Mesendoderm (in vitro differentiated cells): ENCODE measurements around the gene DMD.
A peak's percentile ranks its signal among the peaks of the same experiment; 100 is the strongest.

Experiments used
- DNase-seq: peaks from one replicate; pipeline ENCODE4 v3.0.0; 2013
- H2AK5ac ChIP-seq: 2 replicates; pipeline ENCODE4 v1.6.1; 2013; ENCODE audit warnings: low read length, inconsistent platforms
- H2BK120ac ChIP-seq: 2 replicates; pipeline ENCODE4 v1.6.1; 2013; ENCODE audit warnings: low read depth, mild to moderate bottlenecking, low read length, moderate library complexity, mixed read lengths
- H2BK15ac ChIP-seq: replicated peaks from 2 replicates; pipeline ENCODE4 v1.6.1; 2013; ENCODE audit warnings: low read depth, mild to moderate bottlenecking, moderate library complexity
- H2BK5ac ChIP-seq: 2 replicates; pipeline ENCODE4 v1.6.1; 2013; ENCODE audit warnings: low read length, inconsistent platforms
- H3K18ac ChIP-seq: 2 replicates; pipeline ENCODE4 v1.6.1; 2013; ENCODE audit warnings: mild to moderate bottlenecking, low read length, mixed read lengths
- H3K23ac ChIP-seq: one replicate; pipeline ENCODE4 v1.6.1; 2013; ENCODE audit warnings: low read length
- H3K27ac ChIP-seq: 2 replicates; pipeline ENCODE4 v1.5.1; 2013; ENCODE audit warnings: low read depth, mild to moderate bottlenecking, inconsistent platforms, low read length, moderate library complexity
- H3K27me3 ChIP-seq: 2 replicates; pipeline ENCODE4 v1.6.1; 2013; ENCODE audit warnings: low read length, control low read depth, mild to moderate bottlenecking, inconsistent platforms; ENCODE audit not compliant: insufficient read depth, poor library complexity
- H3K36me3 ChIP-seq: 2 replicates; pipeline ENCODE4 v1.6.1; 2013; ENCODE audit warnings: low read length, inconsistent platforms; ENCODE audit not compliant: control insufficient read depth, insufficient read depth
- H3K4ac ChIP-seq: one replicate; pipeline ENCODE4 v1.6.1; 2013; ENCODE audit warnings: low read depth, mild to moderate bottlenecking, low read length, moderate library complexity
- H3K4me1 ChIP-seq: 2 replicates; pipeline ENCODE4 v1.6.1; 2013; ENCODE audit warnings: low read depth, low read length, inconsistent platforms; ENCODE audit not compliant: control insufficient read depth
- H3K4me2 ChIP-seq: 2 replicates; pipeline ENCODE4 v1.6.1; 2013; ENCODE audit warnings: low read length
- H3K4me3 ChIP-seq: 2 replicates; pipeline ENCODE4 v1.5.1; 2013; ENCODE audit warnings: mild to moderate bottlenecking, low read length
- H3K56ac ChIP-seq: one replicate; pipeline ENCODE4 v1.6.1; 2013; ENCODE audit warnings: low read length
- H3K79me1 ChIP-seq: 2 replicates; pipeline ENCODE4 v1.6.1; 2013; ENCODE audit warnings: low read length, inconsistent platforms
- H3K79me2 ChIP-seq: 2 replicates; pipeline ENCODE4 v1.6.1; 2013; ENCODE audit warnings: mild to moderate bottlenecking, low read length; ENCODE audit not compliant: control insufficient read depth, insufficient read depth
- H3K9ac ChIP-seq: 2 replicates; pipeline ENCODE4 v1.6.1; 2013; ENCODE audit warnings: low read length, inconsistent platforms
- H4K5ac ChIP-seq: one replicate; pipeline ENCODE4 v1.6.1; 2013; ENCODE audit warnings: low read length
- H4K8ac ChIP-seq: one replicate; pipeline ENCODE4 v1.6.1; 2013; ENCODE audit warnings: low read depth, mild to moderate bottlenecking, control low read depth, low read length, moderate library complexity
- WGBS: extraction: QIAGEN DNeasy Blood & Tissue Kit; methylation state at CpG from one replicate; pipeline ENCODE4 v1.1.7; 2013; ENCODE audit warnings: low lambda C conversion rate, missing lambda C conversion rate; ENCODE audit not compliant: insufficient coverage; ENCODE audit errors: extremely low coverage; 5-methylcytosine and 5-hydroxymethylcytosine counted together

The DMD gene

DNA sequence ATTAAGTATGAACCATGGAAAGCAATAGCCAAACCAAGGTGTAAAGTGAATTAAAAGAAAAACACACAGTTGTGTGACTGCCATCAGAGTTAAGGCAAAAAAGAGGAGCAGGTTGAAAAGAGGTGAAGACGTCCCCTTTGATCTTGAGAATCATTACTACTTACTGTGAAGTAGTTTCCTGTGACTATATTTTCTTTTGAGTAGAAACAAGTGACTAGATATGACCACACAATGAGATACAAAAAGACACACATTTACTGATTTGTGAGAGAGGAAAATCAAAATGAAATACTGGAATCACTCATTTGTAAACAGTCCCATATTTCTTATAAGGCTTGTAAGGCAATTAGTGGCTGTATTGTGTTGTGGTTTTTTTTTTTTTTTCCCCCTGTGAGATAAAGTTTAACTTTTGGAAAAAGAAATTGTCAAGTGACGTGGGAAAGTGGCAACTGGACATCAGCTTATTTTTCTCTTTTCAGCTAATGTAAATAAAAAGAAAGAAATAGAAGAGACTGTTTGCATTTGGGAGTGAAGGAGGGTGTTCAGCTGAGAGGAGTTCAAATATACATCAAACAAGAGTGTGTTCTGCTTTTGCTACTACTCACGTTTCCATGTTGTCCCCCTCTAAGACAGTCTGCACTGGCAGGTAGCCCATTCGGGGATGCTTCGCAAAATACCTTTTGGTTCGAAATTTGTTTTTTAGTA is 2033.1 kb downstream of the DMD start:
- no peak overlapping the region for H3K27ac ChIP-seq

DNA sequence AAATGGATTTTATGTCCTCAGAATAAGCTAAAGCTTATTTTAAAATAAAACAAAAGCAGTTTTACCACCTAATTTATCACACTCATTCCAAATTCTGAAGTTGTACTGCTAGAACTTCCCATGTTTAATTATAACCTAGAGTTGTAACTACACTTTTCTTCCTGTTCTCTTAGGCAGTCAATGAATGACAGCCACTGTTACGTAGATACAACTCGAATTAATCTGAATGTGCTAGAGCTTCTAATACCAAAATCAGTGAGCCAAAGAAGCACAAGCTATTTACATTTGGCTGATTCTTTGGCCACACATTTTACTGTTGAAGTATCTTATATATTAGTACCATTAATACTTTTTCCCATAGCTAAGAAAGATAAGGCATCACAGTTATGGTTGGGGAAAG is 2040.6 kb downstream of the DMD start:
- Histone ChIP-seq H3K4me3 (no peak overlapping the region), H4K5ac (no peak overlapping the region), H3K27me3 (no peaks in the 10 kb centered on the region), H3K9ac (no peak overlapping the region), H3K18ac (no peak overlapping the region), H3K27ac (no peak overlapping the region), H2AK5ac (no peak overlapping the region), H3K4me2 (no peak overlapping the region), H3K23ac (no peak overlapping the region), H3K4me1 (no peaks in the 10 kb centered on the region), H3K79me2 (no peaks in the 10 kb centered on the region), H3K56ac (no peak overlapping the region), H3K36me3 (no peaks in the 10 kb centered on the region), H3K4ac (no peak overlapping the region), H3K79me1 (no peaks in the 10 kb centered on the region), H4K8ac (no peak overlapping the region), H2BK120ac (no peak overlapping the region), H2BK5ac (no peak overlapping the region), H2BK15ac (no peak overlapping the region)
- no peak for DNase-seq
- WGBS, result no CpG with 5 or more reads among the region's 2 CpGs

More for the DNA sequence above, 2033.1 kb downstream of the DMD start:
- H3K56ac ChIP-seq, result no peak overlapping the region
- H3K4me1 ChIP-seq, result no peaks in the 10 kb centered on the region
- H3K36me3 ChIP-seq, result no peaks in the 10 kb centered on the region
- no CpG with 5 or more reads among the region's 6 CpGs for WGBS
- H3K18ac ChIP-seq, result no peak overlapping the region
- no peak overlapping the region for H4K8ac ChIP-seq
- H3K23ac ChIP-seq, result no peak overlapping the region
- H3K79me2 ChIP-seq, result no peaks in the 10 kb centered on the region
- no peak overlapping the region for H3K4ac ChIP-seq
- no peak overlapping the region for H4K5ac ChIP-seq
- no peak overlapping the region for H3K9ac ChIP-seq
- H3K4me3 ChIP-seq, result no peak overlapping the region
- H2BK15ac ChIP-seq, result no peak overlapping the region
- no peak overlapping the region for H2AK5ac ChIP-seq
- H2BK5ac ChIP-seq, result no peak overlapping the region
- no peaks in the 10 kb centered on the region for H3K27me3 ChIP-seq
- no peaks in the 10 kb centered on the region for H3K79me1 ChIP-seq
- no peak for DNase-seq
- no peak overlapping the region for H2BK120ac ChIP-seq
- H3K4me2 ChIP-seq, result no peak overlapping the region

DNA sequence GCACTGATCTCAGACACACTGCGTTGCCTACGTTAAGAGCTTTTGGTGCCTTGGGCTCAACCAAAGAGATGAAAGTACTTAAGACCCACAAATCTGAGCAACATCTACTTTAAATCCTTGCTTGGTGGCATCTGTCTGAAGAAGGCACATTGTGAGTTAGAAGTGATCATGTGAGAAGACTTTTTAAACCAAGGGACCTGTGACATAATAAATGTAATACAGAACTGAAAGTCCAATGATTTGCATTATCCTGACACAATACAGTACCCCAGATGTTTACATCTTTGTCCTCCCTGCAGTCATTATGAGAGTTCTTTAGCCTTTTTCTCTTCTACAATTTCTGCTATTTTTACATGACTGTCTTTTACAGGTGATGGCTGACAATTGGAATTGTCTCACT is 2042.8 kb downstream of the DMD start:
- Histone ChIP-seq H3K36me3 (no peaks in the 10 kb centered on the region), H4K5ac (no peak overlapping the region), H2BK5ac (no peak overlapping the region), H3K4ac (no peak overlapping the region), H3K27ac (no peak overlapping the region), H2BK15ac (no peak overlapping the region), H3K18ac (no peak overlapping the region), H3K9ac (no peak overlapping the region), H4K8ac (no peak overlapping the region), H3K4me2 (no peak overlapping the region), H2BK120ac (no peak overlapping the region), H3K79me2 (no peaks in the 10 kb centered on the region), H3K4me1 (no peaks in the 10 kb centered on the region), H3K79me1 (no peaks in the 10 kb centered on the region), H3K56ac (no peak overlapping the region), H3K27me3 (no peaks in the 10 kb centered on the region), H3K4me3 (no peak overlapping the region), H2AK5ac (no peak overlapping the region), H3K23ac (no peak overlapping the region)
- no CpG with 5 or more reads among the region's 2 CpGs for WGBS
- DNase-seq, result no peak

DNA sequence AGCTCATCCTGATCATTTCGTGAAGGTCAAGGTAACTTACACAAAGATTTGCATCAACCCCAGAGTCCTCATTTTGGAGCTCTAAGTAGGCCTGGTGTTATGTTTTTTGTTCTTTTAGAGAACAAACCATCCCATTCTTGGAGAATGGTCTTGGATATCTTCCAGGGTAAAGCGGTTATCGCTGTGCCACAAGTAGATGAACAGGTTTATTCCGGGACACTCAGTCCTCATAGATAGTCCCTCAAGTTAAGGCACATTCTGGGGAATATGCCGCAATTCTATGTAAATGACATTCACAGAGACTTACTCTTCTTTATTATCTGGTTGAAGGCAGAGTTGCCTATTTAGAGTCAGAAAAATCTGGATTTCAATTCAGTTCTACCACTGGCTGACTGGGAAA is 2044.5 kb downstream of the DMD start:
- H3K79me2 ChIP-seq, result no peaks in the 10 kb centered on the region
- H3K4me1 ChIP-seq, result no peaks in the 10 kb centered on the region
- no peaks in the 10 kb centered on the region for H3K27me3 ChIP-seq
- H3K23ac ChIP-seq, result no peak overlapping the region
- H2BK5ac ChIP-seq, result no peak overlapping the region
- no peak overlapping the region for H3K4me2 ChIP-seq
- H4K8ac ChIP-seq, result no peak overlapping the region
- no peaks in the 10 kb centered on the region for H3K36me3 ChIP-seq
- no peak overlapping the region for H2BK15ac ChIP-seq
- no peak overlapping the region for H2BK120ac ChIP-seq
- H3K27ac ChIP-seq, result no peak overlapping the region
- no peak overlapping the region for H2AK5ac ChIP-seq
- no peak overlapping the region for H4K5ac ChIP-seq
- no peaks in the 10 kb centered on the region for H3K79me1 ChIP-seq
- H3K4ac ChIP-seq, result no peak overlapping the region
- no CpG with 5 or more reads among the region's 5 CpGs for WGBS
- H3K4me3 ChIP-seq, result no peak overlapping the region
- DNase-seq, result no peak
- H3K56ac ChIP-seq, result no peak overlapping the region
- no peak overlapping the region for H3K9ac ChIP-seq
- no peak overlapping the region for H3K18ac ChIP-seq

DNA sequence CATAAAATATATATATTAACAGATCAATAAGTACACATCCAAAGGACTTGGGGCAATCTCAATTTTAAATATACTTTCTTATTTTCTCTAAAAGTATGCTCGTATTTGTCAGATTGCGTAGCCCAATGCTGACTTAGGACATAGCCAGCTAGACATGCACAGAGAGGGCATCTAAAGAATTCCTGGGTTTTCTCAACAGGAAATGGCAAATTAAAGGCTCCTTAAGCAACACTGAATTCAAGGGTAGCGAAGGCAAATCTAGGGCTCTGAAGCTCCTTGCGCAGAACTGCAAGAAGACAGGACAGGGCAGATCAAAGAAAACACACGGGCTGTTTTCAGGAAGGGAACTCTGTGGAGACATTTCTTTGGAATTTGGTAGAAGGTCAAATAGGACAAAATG is 2044.9 kb downstream of the DMD start:
- no peak overlapping the region for H2BK120ac ChIP-seq
- H3K4me1 ChIP-seq, result no peaks in the 10 kb centered on the region
- no peak overlapping the region for H3K18ac ChIP-seq
- no peak overlapping the region for H3K4me2 ChIP-seq
- peak; percentile 10 for DNase-seq
- H3K23ac ChIP-seq, result no peak overlapping the region
- H3K27me3 ChIP-seq, result no peaks in the 10 kb centered on the region
- no peak overlapping the region for H3K56ac ChIP-seq
- no peaks in the 10 kb centered on the region for H3K79me2 ChIP-seq
- no peaks in the 10 kb centered on the region for H3K36me3 ChIP-seq
- H2AK5ac ChIP-seq, result no peak overlapping the region
- WGBS, result no CpG with 5 or more reads among the region's 5 CpGs
- no peak overlapping the region for H4K5ac ChIP-seq
- no peak overlapping the region for H3K27ac ChIP-seq
- no peak overlapping the region for H3K4me3 ChIP-seq
- no peak overlapping the region for H3K9ac ChIP-seq
- H3K4ac ChIP-seq, result no peak overlapping the region
- H2BK15ac ChIP-seq, result no peak overlapping the region
- no peak overlapping the region for H4K8ac ChIP-seq
- no peak overlapping the region for H2BK5ac ChIP-seq
- H3K79me1 ChIP-seq, result no peaks in the 10 kb centered on the region
